ENCODE results near the gene PRKN.

Gene PRKN

DNA sequence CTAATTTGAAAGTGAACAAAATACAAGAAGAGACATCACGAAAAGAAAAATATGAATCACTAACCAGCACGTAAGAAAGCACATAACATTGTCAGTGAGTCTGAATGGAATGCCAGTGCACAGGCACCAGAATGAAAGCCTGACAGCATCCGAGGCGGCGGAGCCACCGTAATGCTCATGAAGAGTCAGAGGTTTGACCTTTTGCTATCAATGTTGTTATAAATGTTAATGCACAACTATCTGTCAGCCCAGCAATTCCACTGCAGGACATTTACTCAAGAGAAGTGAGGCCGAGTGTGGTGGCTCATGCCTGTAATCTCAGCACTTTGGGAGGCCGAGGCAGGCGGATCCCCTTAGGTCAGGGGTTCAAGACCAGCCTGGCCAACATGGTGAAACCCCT, 562.1 kb downstream of the PRKN start:
- no peak for DNase-seq

- DNase-seq: no peak
Measured at GRCh38 chr6:162157167-162157870, 570.2 kb downstream of the PRKN start.

GRCh38 chr6:162156146-162156545, 571.4 kb downstream of the PRKN start:
- DNase-seq: no peak

GRCh38 chr6:162154930-162155329, 572.6 kb downstream of the PRKN start:
- no peak for DNase-seq

DNA sequence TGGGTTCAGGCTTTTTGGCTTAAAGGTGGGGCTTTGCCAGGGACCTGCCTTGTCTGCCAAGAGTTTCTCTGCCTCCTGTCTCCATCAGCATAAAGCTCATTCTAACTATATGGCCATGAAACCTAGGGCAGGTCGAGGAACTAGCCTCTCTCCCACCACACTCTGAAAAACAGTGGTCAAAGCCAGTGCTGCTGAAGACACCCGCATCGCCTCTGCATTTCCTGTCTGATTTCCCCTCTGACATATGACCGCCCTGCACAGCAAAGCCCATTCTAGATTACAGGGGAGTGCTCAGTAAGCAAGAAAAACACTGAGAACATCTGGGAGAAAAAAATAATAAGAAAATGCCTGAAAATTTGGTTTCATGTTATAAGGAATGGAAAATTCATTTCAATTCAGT, 573.6 kb downstream of the PRKN start:
- no peak for DNase-seq

DNA sequence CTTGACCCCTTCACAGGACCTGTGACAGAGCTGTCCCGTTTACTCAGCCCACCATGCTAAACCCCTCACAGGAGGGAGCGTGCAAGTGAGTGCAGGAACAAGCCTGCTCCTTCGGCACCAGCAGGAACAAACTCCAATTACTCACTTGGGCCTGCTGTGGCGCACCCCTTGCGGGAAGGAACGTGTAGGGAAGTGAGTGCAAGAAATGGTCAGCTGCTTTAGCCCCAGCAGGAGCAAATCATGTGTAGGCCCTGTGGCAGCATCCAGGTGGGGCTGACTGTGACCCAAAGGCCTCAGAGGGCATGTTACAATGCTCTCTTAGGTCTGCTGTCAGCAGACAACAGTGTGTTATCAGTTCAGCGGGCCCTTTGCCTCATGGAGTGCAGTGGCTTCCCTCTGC, 574.4 kb downstream of the PRKN start:
- DNase-seq: no peak

DNA sequence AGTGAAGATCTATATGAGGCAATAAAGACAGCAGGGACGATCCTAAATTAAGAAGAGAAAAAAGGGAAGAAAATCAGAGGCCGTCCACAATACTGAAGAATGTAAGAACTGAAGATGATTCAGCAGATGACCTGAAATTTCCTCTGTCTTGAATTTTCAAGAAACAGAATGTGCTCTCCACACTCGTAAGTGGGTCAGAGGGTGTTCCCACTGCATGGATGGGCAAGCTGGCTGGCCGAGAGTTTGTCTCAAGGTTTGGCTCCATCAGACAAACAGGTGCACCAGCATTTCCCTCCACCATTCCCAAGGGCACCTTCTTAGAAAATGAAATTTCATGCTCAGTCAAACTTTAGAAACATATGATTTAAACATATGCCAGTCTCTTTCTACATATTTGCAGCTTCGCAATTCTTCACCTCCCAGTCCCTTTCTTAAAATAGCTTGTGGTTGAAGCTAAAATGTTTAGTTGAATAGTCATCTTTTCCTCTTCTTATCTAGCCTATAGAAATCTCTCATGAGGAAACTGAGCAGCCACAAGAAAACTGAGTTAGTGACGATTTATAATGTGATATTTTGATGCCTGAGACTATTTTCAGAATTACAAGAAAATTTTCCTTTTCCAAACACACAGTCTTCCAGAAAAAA, 576.4 kb downstream of the PRKN start:
- no peak for DNase-seq

DNA sequence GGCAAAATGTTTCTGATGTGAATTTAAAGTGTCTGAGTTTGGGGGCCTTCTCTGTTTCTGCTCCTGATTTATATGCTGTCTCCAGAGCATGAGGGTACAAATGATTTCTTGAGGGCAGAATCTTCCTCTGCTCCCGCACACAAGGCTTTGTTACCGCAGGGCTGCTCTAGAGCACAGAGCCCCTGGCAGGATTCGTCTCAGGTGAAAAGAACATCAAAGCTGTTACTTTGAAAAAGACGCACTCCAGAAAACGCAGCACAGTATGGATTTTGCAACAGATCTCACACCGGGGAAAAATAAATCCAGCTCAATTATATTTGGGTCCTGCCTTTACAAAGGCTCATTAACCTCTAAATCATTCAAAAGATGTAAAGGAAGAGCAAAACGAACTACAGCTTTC, 577.3 kb downstream of the PRKN start:
- no peak for DNase-seq

GRCh38 chr6:162149786-162150185, 577.8 kb downstream of the PRKN start:
- no peak for DNase-seq

GRCh38 chr6:162147805-162148204, 579.8 kb downstream of the PRKN start:
- no peak for DNase-seq

GRCh38 chr6:162147281-162147680, 580.3 kb downstream of the PRKN start:
- no peak for DNase-seq

- no peak for DNase-seq
Measured at GRCh38 chr6:162140251-162140852, 587.2 kb downstream of the PRKN start.

DNA sequence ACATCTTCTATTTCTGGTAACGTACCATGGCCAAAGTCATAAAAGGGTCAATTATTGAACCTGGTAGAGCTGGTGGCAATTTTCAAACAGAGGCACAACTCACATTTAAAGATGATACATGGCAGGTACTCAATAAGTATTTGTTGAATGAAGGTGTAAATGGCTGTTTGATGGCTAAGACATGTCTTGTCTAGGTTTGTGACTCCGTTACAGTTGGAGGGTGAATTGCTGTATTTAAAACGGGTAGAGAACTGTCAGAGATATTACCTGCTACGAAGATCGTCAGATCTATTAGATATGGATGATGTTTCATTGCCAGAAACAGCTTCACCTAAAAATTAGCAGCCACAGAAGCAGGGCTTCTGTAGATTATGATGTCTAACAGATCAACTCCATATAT, 601.9 kb downstream of the PRKN start:
- no peak for DNase-seq

GRCh38 chr6:162124710-162125435, 602.7 kb downstream of the PRKN start:
- no peak for DNase-seq

DNA sequence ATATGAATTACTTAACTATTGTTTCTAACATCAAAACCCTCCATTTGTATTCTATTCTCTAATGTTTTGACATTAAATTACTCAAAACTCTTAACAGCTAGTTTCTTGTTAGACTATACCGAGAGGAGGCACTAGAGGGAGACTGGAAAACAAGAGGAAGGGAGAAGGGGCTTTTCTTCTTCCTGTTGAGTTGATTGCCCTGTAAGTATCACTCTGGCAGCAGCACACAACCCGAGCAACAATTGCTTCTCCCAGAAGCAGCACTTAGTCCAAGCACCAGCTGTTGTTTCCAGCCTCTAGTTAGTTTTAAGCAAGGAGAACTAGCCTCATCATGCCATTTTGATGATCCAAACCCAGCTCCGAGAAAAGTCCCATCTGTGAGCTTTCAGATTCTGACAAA, 603.8 kb downstream of the PRKN start:
- no peak for DNase-seq

- DNase-seq: no peak
Measured at GRCh38 chr6:162119341-162119740, 608.2 kb downstream of the PRKN start.

GRCh38 chr6:162118706-162119105, 608.9 kb downstream of the PRKN start:
- no peak for DNase-seq

DNA sequence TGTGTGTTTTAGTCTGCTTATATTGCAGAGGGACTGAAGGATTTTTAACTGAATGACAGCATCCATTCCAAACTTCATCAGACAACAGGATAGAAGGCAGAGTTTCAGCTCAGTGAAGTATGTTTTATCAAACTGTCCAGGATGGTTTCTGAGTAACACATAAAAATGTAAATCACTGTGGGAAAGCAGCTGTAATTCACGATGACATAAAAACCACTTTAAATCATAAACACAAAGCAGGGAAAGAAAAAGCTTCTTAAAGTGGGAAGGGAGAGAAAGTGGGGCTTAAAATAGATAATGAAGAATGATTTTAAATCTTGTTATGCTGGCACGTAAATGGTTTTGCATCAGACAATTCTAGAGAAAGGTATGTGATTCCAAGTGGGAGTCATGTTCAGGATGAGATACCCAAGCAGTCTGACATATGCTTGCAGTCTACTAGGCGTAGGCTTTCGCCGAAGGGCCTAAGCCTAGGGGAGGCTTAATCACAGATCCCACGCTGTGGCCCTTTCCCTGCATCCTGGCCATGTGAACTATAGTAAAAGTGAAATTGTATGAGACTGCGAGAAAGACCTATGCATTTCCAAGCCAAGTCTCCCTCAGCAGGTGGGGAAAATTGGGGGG, 610.6 kb downstream of the PRKN start:
- DNase-seq: no peak

- DNase-seq: no peak
Measured at GRCh38 chr6:162109480-162110050, 618.0 kb downstream of the PRKN start.

- DNase-seq: no peak
Measured at GRCh38 chr6:162108041-162108440, 619.5 kb downstream of the PRKN start.

GRCh38 chr6:162100096-162100495, 627.5 kb downstream of the PRKN start:
- DNase-seq: no peak

DNA sequence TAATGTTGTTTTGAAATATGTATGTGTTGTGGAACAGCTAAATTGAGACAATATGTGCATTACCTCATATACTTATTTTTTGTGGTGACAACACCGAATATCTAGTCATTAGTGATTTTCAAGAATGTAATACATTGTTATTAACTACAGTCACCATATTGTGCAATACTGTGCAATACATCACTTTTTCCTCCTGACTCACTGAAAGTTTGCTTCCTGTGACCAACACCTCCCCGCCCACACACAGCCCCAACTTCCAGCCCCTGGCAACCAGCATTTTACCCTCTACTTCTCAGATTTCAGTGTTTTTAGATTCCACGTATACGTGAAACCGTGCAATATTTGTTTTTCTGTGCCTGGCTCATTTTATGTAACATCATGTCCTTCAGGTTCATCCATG, 627.9 kb downstream of the PRKN start:
- no peak for DNase-seq
